ENCODE measurements around the gene TALDO1.

- TF ChIP-seq CTCF (IDR thresholded peaks at IDR 0.05) (no peak), POLR2A (IDR thresholded peaks at IDR 0.05) (no peak)
Measured at GRCh38 chr11:792535-792821, 45.2 kb downstream of the TALDO1 start.

Measured in testis (tissue), 2 donors.